Neutrophil (primary cell): ENCODE measurements around the gene BRF1.

Experiments
- H3K27ac ChIP-seq: fragments of 200-600 bp; sonication (generic); 2 replicates; pipeline ENCODE4 v1.5.1; 2016; ENCODE audit warnings: mild to moderate bottlenecking, moderate library complexity
- H3K27me3 ChIP-seq: fragments of 200-600 bp; sonication (generic); 2 replicates; pipeline ENCODE4 v1.6.0; 2016; ENCODE audit warnings: mild to moderate bottlenecking
- H3K36me3 ChIP-seq: fragments of 200-600 bp; sonication (generic); 2 replicates; pipeline ENCODE4 v1.5.1; 2017
- H3K4me1 ChIP-seq, 2 experiments: fragments of 200-600 bp in 1 of 2; sonication (generic) in 1 of 2; 1 replicate in 1 of 2; 2 replicates in 1 of 2; pipeline versions ENCODE4 v1.5.1 to v1.6.1; 2013 to 2016; ENCODE audit warnings: low read depth in 1 of 2, low read length in 1 of 2, mild to moderate bottlenecking in 1 of 2, moderate library complexity in 1 of 2; ENCODE audit not compliant: control insufficient read depth in 1 of 2, insufficient read depth in 1 of 2
- H3K4me3 ChIP-seq, 2 experiments: fragments of 200-600 bp in 1 of 2; sonication (generic) in 1 of 2; 1 replicate in 1 of 2; 2 replicates in 1 of 2; pipeline ENCODE4 v1.5.1; 2013 to 2016; ENCODE audit warnings: low read depth in 1 of 2, low read length in 1 of 2, mild to moderate bottlenecking in 1 of 2, moderate library complexity in 1 of 2
- H3K9me3 ChIP-seq: fragments of 200-600 bp; sonication (generic); 2 replicates; pipeline ENCODE4 v1.5.1; 2016
- TF ChIP-seq, protein P1 (sequence below): fragments of 200-600 bp; sonication (generic); IDR thresholded peaks from 2 replicates; pipeline ENCODE4 v1.5.1; 2016; ENCODE audit warnings: antibody characterized with exemption

Gene BRF1

DNA sequence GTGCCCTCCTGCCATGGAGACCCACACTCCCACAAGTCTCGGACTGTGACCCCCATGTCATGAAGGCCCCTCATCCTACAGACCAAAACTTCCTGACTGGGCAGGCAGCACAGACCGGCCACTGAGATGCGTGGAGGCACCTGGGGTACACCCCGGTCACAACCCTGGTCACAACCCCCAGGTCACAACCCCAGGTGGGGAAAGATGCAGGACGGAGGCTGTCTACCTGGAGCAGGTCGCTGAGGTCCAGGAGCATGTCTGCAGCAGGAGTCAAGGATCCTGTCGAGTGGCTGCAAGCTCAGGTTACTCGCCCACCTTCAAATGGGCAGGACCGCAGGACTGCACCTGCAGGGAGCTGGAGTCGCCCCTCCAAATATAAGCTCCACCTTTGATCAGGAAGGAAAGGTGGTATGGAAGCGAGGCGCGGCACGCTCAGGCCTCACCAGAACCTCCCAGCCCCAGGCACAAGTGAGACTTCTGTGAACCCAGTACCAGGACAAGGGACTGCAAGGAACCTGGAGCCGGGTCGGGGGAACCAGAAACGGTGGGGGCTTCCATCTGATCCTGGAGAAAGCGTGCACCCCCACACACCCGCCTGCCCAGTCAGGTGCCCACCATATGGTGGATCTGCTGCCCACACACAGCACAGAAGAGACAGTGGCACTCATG, 44.4 kb downstream of the BRF1 start:
- no peaks in the 10 kb centered on the region for H3K9me3 ChIP-seq
- H3K4me3 ChIP-seq = no peak overlapping the region
- TF ChIP-seq, protein P1, sequence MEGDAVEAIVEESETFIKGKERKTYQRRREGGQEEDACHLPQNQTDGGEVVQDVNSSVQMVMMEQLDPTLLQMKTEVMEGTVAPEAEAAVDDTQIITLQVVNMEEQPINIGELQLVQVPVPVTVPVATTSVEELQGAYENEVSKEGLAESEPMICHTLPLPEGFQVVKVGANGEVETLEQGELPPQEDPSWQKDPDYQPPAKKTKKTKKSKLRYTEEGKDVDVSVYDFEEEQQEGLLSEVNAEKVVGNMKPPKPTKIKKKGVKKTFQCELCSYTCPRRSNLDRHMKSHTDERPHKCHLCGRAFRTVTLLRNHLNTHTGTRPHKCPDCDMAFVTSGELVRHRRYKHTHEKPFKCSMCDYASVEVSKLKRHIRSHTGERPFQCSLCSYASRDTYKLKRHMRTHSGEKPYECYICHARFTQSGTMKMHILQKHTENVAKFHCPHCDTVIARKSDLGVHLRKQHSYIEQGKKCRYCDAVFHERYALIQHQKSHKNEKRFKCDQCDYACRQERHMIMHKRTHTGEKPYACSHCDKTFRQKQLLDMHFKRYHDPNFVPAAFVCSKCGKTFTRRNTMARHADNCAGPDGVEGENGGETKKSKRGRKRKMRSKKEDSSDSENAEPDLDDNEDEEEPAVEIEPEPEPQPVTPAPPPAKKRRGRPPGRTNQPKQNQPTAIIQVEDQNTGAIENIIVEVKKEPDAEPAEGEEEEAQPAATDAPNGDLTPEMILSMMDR = no peak
- peaks cover 16% of the 10 kb centered on the region for H3K36me3 ChIP-seq
- no peaks in the 10 kb centered on the region for H3K27me3 ChIP-seq
- no peak overlapping the region for H3K27ac ChIP-seq
- no peaks in the 10 kb centered on the region for H3K4me1 ChIP-seq

DNA sequence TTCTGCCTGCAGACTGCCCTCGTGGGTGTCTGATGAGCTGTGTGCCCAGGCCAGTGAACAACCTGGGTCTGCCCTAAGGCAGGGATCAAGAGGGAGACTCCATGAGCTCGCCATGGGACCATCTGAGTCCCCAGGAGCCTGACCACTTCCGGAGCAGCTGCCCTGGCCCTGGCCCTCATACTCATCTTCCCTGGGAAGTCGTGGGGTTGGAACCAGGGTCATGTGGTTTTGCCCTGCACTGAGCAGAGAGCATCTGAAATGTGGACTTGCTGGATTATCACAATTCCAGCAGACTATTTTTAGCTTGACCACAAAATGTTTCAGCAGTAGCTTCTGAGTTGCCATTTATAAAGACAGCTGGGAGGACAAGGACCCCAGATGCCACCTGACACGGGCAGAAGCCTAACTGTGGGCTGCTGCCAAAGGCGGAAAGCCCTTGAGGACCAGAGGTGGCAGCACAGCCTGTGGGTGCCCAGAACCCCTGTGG, 45.7 kb downstream of the BRF1 start:
- Histone ChIP-seq H3K27ac (no peak overlapping the region), H3K4me1 (no peaks in the 10 kb centered on the region), H3K27me3 (no peaks in the 10 kb centered on the region), H3K4me3 (no peak overlapping the region), H3K9me3 (no peaks in the 10 kb centered on the region), H3K36me3 (peaks cover 30% of the 10 kb centered on the region)
- TF ChIP-seq, protein P1 = no peak

DNA sequence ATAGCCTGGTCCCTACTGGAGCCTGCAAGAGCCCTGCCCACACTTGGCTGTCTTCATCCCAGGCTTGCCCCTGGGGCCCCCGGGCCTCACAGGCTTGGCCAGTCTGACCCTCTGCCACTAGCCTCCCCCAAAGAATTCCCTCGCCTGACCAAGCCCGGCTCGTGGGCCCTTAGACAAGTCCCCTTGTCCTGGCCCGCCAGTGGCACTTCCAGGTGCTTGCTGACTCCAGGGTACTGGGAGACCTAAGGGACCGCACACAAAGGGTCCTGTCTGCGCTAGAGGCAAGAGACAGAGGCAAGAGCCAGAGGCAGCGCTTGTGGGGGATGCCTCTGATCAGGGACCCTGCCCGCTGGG, 47.5 kb downstream of the BRF1 start:
- H3K4me1 ChIP-seq = peaks cover 5 to 6% of the 10 kb centered on the region in 2 experiments
- H3K27me3 ChIP-seq = no peaks in the 10 kb centered on the region
- TF ChIP-seq, protein P1 = no peak
- peaks cover 33% of the 10 kb centered on the region for H3K36me3 ChIP-seq
- no peak overlapping the region for H3K4me3 ChIP-seq
- H3K9me3 ChIP-seq = no peaks in the 10 kb centered on the region
- H3K27ac ChIP-seq = no peak overlapping the region

DNA sequence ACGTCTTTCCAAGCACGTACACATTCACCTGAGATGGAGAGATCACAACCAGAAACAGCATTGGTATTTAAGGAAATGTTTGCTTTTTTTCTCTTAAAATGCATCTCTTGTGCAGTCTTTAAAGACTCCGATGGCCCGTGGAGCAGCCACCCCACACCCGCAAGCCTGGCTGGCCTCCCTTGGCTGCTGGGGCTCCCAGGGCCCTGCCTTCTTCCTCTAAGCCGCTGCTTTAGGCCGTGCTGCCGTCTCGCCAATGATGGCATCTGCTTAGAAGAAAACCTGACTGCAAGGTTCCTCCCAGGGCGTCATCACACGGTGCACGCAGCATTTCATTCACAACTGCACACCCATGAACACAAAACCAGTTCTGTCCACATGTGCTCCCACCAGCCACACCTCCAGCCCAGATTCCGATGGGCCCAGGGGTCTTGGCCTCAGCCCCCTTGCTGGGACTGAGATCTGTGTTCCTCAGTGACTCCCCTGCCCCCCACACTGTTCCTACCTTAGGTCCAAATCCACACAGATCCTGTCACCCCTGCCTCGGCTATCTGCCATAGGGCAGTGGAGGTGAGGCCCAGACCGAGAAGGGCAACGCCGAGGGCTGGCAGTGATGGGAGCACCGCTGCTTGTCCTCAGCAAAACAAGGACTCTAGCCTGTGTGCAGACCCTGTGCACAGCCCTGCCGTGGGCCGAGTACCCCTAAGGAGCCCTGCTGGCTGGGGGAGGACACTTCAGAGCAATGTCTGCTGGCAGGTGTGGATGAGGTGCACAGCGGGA, 48.1 kb downstream of the BRF1 start:
- peaks cover 33% of the 10 kb centered on the region for H3K36me3 ChIP-seq
- TF ChIP-seq, protein P1 = no peak
- H3K27ac ChIP-seq = no peak overlapping the region

DNA sequence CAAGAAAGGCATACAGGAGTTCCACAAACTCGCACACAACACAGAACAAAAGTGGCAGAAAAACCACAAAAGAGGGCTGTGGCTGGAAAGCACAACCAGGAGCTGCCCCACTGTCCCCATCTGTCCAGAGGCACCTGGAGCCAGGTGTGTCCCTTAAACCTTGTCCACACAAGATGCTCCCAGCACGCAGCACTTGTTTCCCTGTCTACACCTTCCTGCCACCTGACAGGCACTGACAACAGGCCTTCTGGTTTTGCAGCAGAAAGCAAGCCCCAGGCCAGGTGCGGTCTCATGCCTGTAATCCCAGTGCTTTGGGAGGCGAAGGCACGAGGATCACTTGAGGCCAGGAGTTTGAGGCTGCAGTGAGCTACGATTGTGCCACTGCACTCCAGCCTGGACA, 48.9 kb downstream of the BRF1 start:
- H3K36me3 ChIP-seq = peaks cover 33% of the 10 kb centered on the region
- no peak overlapping the region for H3K4me3 ChIP-seq
- H3K27me3 ChIP-seq = no peaks in the 10 kb centered on the region
- peaks cover 12 to 13% of the 10 kb centered on the region in 2 experiments for H3K4me1 ChIP-seq
- no peaks in the 10 kb centered on the region for H3K9me3 ChIP-seq
- H3K27ac ChIP-seq = no peak overlapping the region
- TF ChIP-seq, protein P1 = no peak

More for the DNA sequence above, 48.1 kb downstream of the BRF1 start:
- Histone ChIP-seq H3K9me3 (no peaks in the 10 kb centered on the region), H3K4me1 (peaks cover 10 to 11% of the 10 kb centered on the region in 2 experiments), H3K27me3 (no peaks in the 10 kb centered on the region), H3K4me3 (no peak overlapping the region)
